ENCODE results near the gene PEF1. TPM values are rescaled to one million over a fixed set of nuclear protein-coding genes. Genes with fewer than 3 reads are reported as not detected.
A peak's percentile ranks its signal among the peaks of the same experiment; 100 is the strongest.

The PEF1 gene
- total RNA-seq, 4 donors from 2014 or later = 97.9 to 117 (median 103) TPM

DNA sequence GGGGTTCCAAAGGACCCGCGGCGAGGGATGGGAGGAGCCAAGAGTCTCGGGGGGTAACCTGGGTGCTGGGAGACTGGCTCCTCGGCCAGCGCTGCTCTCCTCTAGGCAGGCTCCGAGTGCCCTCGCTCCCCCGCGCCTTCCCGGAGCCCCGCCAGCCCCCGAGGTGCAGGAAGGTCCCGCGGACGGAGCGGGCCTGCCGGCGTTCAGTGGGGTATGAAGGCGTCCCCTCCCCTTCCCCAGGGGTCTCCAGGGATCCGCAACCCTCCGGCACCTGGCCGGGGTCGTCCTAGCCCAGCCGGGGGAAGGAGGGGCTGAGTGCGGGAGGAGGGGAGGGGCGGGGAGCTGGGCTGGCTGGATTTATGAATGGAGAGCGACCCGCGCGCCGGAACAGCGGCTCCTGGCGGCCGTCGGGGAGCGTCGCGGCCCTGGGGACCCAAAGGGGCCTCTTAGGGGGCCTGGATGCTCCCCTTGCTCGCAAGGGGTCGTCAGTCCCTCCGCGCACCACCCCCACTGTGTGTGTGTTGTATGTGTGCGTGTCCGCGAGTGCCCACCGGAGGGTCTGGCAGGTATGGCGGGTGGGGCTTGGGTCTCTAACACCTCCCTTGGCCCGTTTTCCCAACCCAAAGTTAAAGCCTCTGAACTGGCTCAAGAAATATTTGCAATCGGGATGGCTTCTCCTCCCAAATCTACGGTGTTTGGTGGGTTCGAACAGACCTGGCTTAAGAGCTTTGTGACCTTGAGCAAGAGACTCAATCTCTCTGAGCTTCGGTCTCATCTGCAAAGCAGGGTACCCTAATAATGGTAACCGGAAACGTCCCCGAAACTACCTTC lies 26.5 kb downstream of the PEF1 start:
- no peak overlapping the region for H3K27ac ChIP-seq
- WGBS = 33% methylated on average over 15 of the region's 56 CpGs
- peaks cover 13% of the 10 kb centered on the region for H3K4me1 ChIP-seq
- TF ChIP-seq, protein P1, sequence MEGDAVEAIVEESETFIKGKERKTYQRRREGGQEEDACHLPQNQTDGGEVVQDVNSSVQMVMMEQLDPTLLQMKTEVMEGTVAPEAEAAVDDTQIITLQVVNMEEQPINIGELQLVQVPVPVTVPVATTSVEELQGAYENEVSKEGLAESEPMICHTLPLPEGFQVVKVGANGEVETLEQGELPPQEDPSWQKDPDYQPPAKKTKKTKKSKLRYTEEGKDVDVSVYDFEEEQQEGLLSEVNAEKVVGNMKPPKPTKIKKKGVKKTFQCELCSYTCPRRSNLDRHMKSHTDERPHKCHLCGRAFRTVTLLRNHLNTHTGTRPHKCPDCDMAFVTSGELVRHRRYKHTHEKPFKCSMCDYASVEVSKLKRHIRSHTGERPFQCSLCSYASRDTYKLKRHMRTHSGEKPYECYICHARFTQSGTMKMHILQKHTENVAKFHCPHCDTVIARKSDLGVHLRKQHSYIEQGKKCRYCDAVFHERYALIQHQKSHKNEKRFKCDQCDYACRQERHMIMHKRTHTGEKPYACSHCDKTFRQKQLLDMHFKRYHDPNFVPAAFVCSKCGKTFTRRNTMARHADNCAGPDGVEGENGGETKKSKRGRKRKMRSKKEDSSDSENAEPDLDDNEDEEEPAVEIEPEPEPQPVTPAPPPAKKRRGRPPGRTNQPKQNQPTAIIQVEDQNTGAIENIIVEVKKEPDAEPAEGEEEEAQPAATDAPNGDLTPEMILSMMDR (IDR thresholded peaks at IDR 0.05) = peak; percentile 32 to 92
- TF ChIP-seq EP300 (IDR thresholded peaks at IDR 0.05) (no peak), POLR2A (IDR thresholded peaks at IDR 0.05) (no peak)
- DNase-seq (ENCODE audit: low spot score in 2 of 2) = peak in 1 of 2 donors; percentile 72
- peaks cover 33% of the 10 kb centered on the region for H3K27me3 ChIP-seq
- no peaks in the 10 kb centered on the region for H3K36me3 ChIP-seq
- no peaks in the 10 kb centered on the region for H3K9me3 ChIP-seq
- H3K4me3 ChIP-seq = peak overlapping the region; percentile 56

DNA sequence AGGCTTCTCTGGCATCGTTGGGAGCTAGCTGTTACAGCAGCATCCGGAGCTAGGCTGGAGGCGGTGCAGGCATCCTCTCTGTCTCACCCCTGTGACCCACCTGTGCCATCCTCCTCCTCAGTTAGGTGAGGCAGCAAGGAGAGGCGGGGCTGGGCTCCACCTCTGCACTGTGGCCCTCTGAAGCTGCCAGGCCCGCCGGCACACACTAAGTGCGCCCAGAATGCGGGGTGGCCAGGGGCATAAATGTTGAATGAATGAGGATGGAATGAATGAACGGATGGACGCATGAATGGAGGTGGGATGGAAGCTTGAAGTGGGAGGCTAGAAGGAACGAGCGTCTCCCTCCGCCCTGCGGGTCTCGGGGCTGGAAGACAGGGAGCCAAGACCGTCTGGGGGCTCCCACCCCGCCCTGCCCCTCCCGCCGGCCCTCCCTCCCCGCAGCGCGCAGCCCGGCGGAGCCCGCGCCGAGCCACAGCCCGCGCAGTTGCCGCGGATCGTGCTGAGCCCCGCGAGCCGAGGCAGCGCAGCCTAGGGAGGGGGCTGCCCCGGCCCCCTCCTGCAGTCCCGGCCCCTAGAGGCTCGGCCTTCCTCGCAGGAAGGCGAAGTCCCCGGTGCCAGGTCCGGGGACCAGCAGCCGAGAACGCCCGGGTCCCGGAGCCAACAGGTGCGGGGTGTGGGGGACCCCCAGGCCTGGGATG lies 27.3 kb downstream of the PEF1 start, which contains the start of gene HCRTR1:
HCRTR1 (plus strand) TSS at position 472 of the 698 bp plus-strand sequence. CDS start 1,504 bp downstream, outside the sequence.
- H3K4me3 ChIP-seq = peak within 1 kb of the TSS; percentile 56
- WGBS = 28% methylated on average over 15 of the region's 48 CpGs

DNA sequence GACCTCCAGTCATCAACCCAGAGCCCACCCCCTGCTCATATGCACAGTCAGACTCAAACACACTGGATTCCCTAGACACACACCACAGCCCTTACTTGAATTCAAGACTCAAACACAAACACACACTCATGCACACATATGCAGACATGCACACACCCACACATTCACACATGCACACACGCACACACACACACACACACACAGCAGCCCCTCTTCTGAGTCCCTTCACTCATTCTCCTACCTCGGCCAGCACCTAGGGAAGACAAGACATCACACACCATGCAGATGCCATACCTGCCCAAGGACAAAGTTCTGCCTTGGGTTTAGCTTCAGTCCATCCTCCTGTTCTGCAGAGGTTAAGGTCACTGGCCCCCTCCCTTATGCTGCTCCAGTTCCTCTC lies 28.7 kb downstream of the PEF1 start:
- no peaks in the 10 kb centered on the region for H3K36me3 ChIP-seq
- no peaks in the 10 kb centered on the region for H3K9me3 ChIP-seq
- H3K27me3 ChIP-seq = peaks cover 33% of the 10 kb centered on the region
- peaks cover 13% of the 10 kb centered on the region for H3K4me1 ChIP-seq
- no peak for DNase-seq (ENCODE audit: low spot score in 2 of 2)
- 94% methylated on average over 2 of the region's 2 CpGs for WGBS
- TF ChIP-seq POLR2A (IDR thresholded peaks at IDR 0.05) (no peak), EP300 (IDR thresholded peaks at IDR 0.05) (no peak), POLR2AphosphoS5 (IDR thresholded peaks at IDR 0.05) (no peak)
- TF ChIP-seq, protein P1 (IDR thresholded peaks at IDR 0.05) = no peak
- no peak overlapping the region for H3K4me3 ChIP-seq
- H3K27ac ChIP-seq = no peak overlapping the region

More for the DNA sequence above, 27.3 kb downstream of the PEF1 start, which contains the start of gene HCRTR1:
- no peaks in the 10 kb centered on the region for H3K36me3 ChIP-seq
- TF ChIP-seq EP300 (IDR thresholded peaks at IDR 0.05) = no peak
- TF ChIP-seq, protein P1 (IDR thresholded peaks at IDR 0.05) = no peak
- TF ChIP-seq POLR2AphosphoS5 (IDR thresholded peaks at IDR 0.05) = no peak
- no peak for TF ChIP-seq POLR2A (IDR thresholded peaks at IDR 0.05)
- H3K4me1 ChIP-seq = peaks cover 13% of the 10 kb centered on the region
- no peaks in the 10 kb centered on the region for H3K9me3 ChIP-seq
- peak in 1 of 2 donors; percentile 70 for DNase-seq (ENCODE audit: low spot score in 2 of 2)
- peaks cover 33% of the 10 kb centered on the region for H3K27me3 ChIP-seq
- H3K27ac ChIP-seq = no peak within 1 kb of the TSS

DNA sequence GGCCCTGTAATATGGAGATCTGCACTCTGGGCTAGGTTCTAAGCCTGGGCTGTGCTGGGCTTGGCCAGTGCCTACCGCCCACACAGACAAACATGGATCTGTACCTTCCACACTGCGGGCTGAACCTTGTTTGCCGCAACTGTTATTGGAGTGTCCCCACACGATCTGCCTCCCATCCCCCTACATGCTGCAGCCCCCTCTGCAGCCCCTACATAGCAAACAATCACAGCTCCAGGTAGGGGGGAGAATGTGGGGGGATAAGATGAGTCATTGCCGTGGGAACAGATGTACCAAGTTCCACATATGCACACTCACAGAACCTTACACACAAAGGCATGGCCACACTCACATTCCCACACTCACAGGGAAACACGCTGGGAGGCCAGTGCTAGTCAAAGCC lies 29.3 kb downstream of the PEF1 start:
- peaks cover 13% of the 10 kb centered on the region for H3K4me1 ChIP-seq
- no peaks in the 10 kb centered on the region for H3K36me3 ChIP-seq
- peaks cover 33% of the 10 kb centered on the region for H3K27me3 ChIP-seq
- TF ChIP-seq POLR2AphosphoS5 (IDR thresholded peaks at IDR 0.05) = no peak
- no peak overlapping the region for H3K4me3 ChIP-seq
- H3K27ac ChIP-seq = no peak overlapping the region
- 100% methylated on average over 2 of the region's 6 CpGs for WGBS
- DNase-seq (ENCODE audit: low spot score in 2 of 2) = peak in 1 of 2 donors; percentile 24
- no peaks in the 10 kb centered on the region for H3K9me3 ChIP-seq

DNA sequence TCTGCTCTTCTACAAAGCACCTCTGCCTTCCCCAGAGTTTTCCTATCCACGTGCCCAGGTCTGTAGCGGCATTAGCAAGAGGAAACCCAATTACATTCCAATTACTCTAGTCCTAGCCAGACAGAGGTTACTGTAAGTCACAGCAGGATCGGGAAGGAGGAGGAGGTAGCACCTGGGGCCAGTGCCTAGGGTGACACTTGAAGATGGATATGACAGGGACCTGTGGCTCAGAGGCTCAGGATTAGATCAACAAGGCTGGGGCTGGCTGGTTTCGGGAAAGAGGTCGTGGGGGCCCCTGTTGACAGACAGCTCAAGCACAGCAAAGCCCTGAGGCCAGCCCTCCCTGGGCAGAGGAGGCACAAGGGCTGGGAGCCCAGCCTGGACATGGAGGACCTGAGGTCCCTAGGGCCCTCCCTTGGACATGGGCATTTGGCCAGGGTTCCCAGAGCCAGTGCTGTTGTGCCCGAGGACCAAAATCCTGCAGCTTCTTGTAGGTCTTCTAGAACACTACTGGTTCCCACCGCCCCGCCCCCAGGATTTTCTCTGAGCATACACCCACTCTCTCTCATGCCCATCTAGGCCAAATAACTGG lies 30.2 kb downstream of the PEF1 start:
- H3K36me3 ChIP-seq = no peaks in the 10 kb centered on the region
- WGBS = 78% methylated on average over 6 of the region's 8 CpGs
- H3K4me1 ChIP-seq = peaks cover 13% of the 10 kb centered on the region
- H3K9me3 ChIP-seq = no peaks in the 10 kb centered on the region
- TF ChIP-seq, protein P1 (IDR thresholded peaks at IDR 0.05) = no peak
- TF ChIP-seq POLR2AphosphoS5 (IDR thresholded peaks at IDR 0.05) (no peak), EP300 (IDR thresholded peaks at IDR 0.05) (no peak), POLR2A (IDR thresholded peaks at IDR 0.05) (no peak)
- peaks cover 33% of the 10 kb centered on the region for H3K27me3 ChIP-seq
- peak in 1 of 2 donors; percentile 76 for DNase-seq (ENCODE audit: low spot score in 2 of 2)
- no peak overlapping the region for H3K27ac ChIP-seq
- H3K4me3 ChIP-seq = no peak overlapping the region

All from suprapubic skin (tissue), 4 donors.